ENCODE data around the gene RAB23. TPM values are rescaled to one million over a fixed set of nuclear protein-coding genes. Genes with fewer than 3 reads are reported as not detected.
A peak's percentile ranks its signal among the peaks of the same experiment; 100 is the strongest.

RAB23 gene
- total RNA-seq, result 1 to 10 TPM in 4 of 6 donors, under 1 TPM in 2; 0.69 to 4.5 (median 1.6) TPM
- polyA plus RNA-seq, result 1 to 10 TPM in 1 of 2 donors, under 1 TPM in 1; 0.80 to 2.6 TPM

DNA sequence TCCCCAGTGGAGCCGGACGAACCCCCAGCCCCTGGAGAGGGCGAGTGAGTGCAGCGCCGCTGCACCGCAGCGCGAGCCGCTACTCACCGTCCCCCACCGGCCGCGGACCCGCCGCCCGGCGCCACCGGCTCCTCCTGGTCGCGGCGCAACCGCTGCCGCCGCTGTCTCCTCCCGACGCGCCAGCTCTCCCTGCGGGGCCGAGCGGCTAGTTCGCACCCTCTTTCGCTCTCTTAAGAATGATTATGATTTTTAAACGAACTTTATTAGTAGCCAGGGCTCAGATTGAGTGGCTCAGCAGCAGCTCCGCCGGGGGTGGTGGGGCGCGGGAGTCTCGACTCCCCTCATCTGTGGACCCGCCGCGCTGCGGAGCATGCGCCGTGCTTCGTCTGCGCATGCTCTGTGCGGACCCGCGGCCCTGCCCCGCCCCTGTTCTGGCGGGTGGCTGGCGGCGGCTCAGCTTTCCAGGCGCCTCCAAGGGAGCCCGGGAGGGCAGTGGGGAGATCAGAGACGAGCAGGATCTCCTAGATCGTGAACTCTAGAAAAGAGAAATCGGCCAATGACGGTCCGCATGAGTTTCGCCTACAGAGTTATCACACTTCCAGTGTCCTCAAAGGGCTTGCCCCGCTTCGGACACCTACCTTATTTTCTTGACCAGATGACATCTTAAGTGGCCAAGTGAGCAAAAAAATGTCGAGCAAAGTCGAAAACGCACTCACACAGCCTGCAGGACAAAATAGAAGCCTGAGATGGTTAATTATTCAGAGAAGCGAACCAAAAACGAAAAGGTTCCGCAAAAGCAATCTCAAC is at the start of gene RAB23:
Gene RAB23, minus strand, starts transcription at position 372 of the 807 bp plus-strand sequence. CDS start 11,927 bp downstream, outside the sequence.
- H3K4me3 ChIP-seq, result peak within 1 kb of the TSS; percentile 84 to 95 (median 92)
- ATAC-seq (peak; percentile 92 to 99 (median 98)), FAIRE-seq (no peak), DNase-seq (peak; percentile 71 to 95 (median 86))
- no peaks in the 10 kb centered on the region for H3K36me3 ChIP-seq
- peaks cover 0 to 9% (median 4%) of the 10 kb centered on the region in 3 donors for H3K4me1 ChIP-seq
- TF ChIP-seq, protein P1, sequence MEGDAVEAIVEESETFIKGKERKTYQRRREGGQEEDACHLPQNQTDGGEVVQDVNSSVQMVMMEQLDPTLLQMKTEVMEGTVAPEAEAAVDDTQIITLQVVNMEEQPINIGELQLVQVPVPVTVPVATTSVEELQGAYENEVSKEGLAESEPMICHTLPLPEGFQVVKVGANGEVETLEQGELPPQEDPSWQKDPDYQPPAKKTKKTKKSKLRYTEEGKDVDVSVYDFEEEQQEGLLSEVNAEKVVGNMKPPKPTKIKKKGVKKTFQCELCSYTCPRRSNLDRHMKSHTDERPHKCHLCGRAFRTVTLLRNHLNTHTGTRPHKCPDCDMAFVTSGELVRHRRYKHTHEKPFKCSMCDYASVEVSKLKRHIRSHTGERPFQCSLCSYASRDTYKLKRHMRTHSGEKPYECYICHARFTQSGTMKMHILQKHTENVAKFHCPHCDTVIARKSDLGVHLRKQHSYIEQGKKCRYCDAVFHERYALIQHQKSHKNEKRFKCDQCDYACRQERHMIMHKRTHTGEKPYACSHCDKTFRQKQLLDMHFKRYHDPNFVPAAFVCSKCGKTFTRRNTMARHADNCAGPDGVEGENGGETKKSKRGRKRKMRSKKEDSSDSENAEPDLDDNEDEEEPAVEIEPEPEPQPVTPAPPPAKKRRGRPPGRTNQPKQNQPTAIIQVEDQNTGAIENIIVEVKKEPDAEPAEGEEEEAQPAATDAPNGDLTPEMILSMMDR (IDR thresholded peaks at IDR 0.05), result no peak
- H3K27ac ChIP-seq, result peak within 1 kb of the TSS; percentile 51 to 79 (median 58)
- intact Hi-C loops (cut with DNase I), result no loop called here
- no peaks in the 10 kb centered on the region for H3K9me3 ChIP-seq
- H3K27me3 ChIP-seq, result no peaks in the 10 kb centered on the region
- 0% methylated on average over 64 to 69 of the region's 69 CpGs for WGBS, 2 donors

DNA sequence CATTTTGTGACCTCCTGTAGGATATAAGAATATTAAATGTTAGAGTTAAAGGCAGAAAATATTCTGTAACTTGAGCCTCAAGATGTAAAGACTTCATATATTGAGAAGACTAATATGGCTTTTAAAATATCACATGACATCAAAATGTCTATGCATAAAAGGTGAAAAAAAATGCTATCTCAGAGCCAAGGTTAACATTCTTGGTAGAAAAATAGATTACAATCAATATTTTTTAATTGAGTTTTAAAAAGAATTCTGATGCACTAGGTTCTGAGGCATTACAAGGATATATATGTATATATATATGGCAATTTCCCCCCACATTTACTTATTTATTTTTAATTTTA is 46.2 kb upstream of the RAB23 start:
- intact Hi-C loops (cut with DNase I), result no loop called here
- no peaks in the 10 kb centered on the region for H3K4me1 ChIP-seq
- TF ChIP-seq, protein P1 (IDR thresholded peaks at IDR 0.05), result no peak
- no peak for FAIRE-seq
- no peak overlapping the region for H3K27ac ChIP-seq
- no peak for DNase-seq
- no peak for ATAC-seq
- no peaks in the 10 kb centered on the region for H3K27me3 ChIP-seq
- no peaks in the 10 kb centered on the region for H3K36me3 ChIP-seq
- H3K9me3 ChIP-seq, result no peaks in the 10 kb centered on the region
- no peak overlapping the region for H3K4me3 ChIP-seq

DNA sequence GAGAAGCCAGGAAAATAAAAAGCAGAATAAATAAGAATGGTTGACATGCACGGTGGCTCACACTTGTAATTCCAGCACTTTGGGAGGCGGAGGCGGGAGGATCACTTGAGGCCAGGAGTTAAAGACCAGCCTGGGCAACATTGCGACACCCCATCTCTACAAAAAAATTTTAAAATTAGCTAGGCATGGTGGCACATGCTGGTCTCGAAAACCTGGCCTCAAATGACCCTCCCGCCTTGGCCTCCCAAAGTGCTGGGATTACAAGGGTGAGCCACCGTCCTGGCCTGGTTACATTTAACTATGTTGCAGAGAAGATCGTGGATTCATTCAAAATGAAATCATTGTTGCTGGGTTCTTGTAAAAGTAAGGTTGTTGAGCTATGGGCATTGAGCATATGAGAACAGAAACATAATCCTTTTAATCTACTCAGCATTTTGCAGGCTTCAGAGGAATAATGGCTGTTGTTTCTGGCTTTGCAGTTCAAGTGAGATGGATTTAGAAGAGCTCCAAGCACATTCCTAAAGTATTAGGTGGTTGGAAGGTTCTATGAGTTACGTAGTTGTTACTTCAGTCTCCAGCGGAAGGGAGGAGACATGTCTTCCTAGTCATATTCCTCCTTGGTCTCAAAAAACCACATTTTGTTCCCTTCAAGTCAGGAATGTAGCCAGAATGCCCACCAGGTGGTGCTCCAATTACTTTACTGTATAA is 45.6 kb upstream of the RAB23 start:
- DNase-seq (peak in 1 of 6 donors; percentile 17), ATAC-seq (peak in 3 of 4 donors; percentile 44 to 59 (median 49)), FAIRE-seq (peak; percentile 81)
- Histone ChIP-seq H3K9me3 (no peaks in the 10 kb centered on the region), H3K27ac (no peak overlapping the region), H3K4me1 (no peaks in the 10 kb centered on the region), H3K27me3 (no peaks in the 10 kb centered on the region), H3K36me3 (no peaks in the 10 kb centered on the region), H3K4me3 (no peak overlapping the region)
- TF ChIP-seq, protein P1 (IDR thresholded peaks at IDR 0.05), result peak in 2 of 4 donors; percentile 13 to 16
- 75 to 82% methylated on average over 10 of the region's 10 CpGs for WGBS, 2 donors
- intact Hi-C loops (cut with DNase I), result no loop called here

DNA sequence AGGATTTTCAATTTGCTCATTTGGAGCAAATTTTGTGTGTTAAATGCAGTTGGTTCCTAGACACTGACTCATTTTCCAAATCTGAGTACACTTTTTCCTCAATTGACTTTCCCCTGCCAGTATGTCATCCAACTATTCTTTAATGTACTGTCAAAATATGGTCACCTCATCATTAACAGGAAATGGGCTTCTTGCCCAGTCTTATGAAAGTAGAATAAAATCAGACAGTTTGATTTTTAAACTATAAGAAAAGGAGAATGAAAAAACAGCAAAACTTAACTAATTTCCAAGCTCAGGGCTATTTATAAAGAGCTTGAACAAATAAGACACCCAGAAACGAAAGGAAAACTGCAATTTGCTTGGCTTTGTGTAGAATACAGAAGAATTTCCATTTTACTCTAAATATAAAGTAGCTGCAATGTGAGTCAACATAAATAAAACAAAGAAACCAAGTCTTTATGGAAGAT is 43.7 kb upstream of the RAB23 start:
- TF ChIP-seq, protein P1 (IDR thresholded peaks at IDR 0.05), result no peak
- H3K4me3 ChIP-seq, result no peak overlapping the region
- no peaks in the 10 kb centered on the region for H3K9me3 ChIP-seq
- ATAC-seq, result no peak
- DNase-seq, result no peak
- H3K36me3 ChIP-seq, result no peaks in the 10 kb centered on the region
- no peak for FAIRE-seq
- intact Hi-C loops (cut with DNase I), result no loop called here
- no peaks in the 10 kb centered on the region for H3K27me3 ChIP-seq
- WGBS, 2 donors, result 21 to 30% methylated on average over 1 of the region's 1 CpG
- H3K4me1 ChIP-seq, result no peaks in the 10 kb centered on the region
- H3K27ac ChIP-seq, result no peak overlapping the region
